Measurements from ENCODE around the gene IGF2.

The IGF2 gene

DNA sequence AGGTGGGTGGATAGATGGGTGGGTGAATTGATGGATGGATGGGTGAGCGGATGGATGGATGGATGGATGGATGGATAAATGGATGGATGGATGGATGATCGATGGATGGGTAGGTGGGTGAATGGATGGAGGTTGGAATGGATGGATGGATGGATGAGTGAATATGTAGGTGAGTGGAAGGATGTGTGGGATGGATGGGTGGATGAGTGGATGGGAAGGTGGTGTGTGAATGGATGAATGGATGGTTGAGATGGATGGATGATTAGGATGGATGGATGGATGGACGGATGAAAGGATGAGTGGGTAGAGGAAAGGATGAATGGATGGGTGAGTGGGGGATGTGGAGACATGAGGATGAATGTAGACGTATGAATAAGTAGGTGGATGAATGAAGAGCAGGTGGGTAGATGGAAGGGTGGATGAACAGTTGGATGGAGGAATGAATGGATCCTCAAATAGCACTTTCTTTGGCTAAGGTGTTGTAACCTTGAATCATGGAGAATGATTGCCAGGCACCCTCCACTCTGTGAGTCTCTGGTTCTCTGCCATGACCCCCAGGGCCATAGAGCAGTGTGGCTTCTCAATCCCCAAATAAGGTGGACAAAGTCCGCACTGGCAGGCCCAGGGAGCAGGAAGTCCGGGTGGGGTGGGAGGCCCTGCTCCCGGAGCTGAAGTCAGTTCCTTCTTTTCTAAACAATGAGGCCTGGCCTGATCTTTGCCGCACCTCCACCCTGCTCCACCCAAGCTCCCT is 36.9 kb downstream of the IGF2 start:
- DNase-seq = peak in 1 of 2 donors; percentile 21

DNA sequence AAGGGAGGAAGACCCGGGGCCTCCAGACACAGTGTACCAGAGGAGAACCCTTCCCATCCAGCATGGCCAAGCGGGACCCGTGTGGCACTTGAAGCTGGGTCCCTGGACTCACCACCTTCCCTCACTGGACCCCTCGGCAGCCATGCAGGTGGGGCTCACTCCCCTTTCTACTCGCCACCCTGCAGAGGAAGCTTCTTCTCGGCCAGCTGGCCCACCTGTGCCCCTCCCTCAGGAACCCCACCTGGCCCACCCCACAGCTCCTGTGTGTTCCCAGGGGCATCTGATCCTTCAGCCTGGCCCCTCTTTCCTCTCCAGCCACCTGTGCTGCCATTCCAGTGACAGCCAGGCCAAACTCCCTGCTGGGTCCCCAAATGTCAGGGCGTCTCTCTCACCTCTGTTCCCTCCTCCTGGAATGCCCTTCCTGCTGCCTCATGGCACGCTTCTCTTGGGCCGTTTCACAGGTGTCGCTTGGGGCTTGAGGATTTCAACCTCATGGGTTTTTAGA is 38.0 kb downstream of the IGF2 start:
- no peak for DNase-seq

DNA sequence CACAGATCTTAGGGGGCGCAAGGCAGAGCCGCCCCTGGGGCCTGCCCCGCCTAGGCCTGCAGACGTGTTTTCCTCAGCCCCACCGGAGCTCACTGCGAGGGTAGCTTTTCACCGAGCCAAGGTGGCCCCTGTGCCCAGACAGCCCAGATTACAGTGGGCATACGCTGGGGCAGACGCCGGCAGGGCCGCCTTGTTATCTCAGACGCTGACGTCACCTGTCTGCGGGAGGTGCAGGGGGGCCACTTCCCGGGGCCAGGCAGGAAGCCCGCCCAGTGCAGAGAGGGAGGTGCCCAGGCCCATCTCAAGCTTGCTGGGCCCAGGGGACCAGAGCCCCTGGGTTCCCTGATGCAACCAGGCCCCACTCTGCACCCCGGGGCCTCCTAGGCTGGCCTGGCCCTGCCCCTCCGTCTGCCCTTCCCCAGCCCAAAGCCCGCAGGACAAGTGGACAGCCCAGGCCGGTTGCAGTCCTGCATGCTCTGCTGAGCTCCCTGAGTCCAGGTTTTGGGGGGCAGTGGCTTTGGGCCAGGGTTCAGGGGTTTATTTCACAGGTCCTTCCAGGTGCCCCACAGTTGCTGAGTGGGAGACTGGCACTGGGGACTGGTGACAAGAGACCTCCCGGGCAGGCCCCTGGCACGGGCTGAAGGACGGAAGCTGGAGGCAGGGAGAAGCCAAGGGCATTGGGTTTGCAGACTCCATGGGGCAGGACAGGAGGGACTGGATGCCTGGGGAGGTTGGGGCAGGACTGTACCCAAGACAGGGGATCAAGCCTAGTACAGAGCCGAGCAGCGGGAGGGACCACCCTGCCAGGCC is 38.6 kb downstream of the IGF2 start:
- DNase-seq = no peak

DNA sequence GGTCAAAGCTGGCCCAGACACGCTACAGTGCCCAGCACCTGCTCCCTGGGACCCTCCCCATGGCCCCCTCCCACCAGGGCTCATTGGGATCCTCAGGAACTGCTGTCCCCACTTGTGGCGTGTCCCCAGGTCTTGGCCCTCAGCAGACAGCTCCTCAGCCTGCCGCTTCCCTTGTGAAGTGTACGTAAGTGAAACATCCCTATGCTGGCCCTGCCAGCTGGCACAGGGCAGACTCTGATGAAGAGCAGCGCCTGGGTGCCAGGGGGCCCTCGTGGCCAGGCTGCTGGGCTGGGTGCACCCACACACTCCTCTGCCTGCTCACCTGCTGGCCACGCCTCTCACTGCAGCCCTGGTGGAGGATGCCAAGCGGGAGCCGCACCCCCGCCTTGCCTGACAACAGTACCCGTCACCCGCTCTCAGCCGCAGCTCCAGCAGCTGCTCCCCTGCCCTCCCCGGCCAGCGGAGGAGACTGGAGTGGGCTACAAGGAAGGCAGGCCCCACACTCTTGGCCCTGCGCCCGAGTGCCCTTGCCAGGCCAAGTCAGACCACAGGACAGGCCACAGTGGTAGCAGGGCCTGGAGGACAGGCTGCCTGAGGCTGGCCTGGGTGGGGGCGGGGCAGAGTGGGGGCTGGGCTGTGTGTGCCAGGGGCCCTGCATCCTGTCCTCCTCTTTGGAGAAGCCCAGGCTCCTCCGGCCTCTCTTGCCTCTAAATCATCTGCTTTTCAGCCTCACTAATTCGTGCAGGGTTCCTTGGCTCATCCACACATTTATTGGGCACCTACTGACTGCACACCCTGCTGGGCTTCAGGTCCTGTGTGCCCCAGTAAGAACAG is 39.5 kb downstream of the IGF2 start:
- no peak for DNase-seq

DNA sequence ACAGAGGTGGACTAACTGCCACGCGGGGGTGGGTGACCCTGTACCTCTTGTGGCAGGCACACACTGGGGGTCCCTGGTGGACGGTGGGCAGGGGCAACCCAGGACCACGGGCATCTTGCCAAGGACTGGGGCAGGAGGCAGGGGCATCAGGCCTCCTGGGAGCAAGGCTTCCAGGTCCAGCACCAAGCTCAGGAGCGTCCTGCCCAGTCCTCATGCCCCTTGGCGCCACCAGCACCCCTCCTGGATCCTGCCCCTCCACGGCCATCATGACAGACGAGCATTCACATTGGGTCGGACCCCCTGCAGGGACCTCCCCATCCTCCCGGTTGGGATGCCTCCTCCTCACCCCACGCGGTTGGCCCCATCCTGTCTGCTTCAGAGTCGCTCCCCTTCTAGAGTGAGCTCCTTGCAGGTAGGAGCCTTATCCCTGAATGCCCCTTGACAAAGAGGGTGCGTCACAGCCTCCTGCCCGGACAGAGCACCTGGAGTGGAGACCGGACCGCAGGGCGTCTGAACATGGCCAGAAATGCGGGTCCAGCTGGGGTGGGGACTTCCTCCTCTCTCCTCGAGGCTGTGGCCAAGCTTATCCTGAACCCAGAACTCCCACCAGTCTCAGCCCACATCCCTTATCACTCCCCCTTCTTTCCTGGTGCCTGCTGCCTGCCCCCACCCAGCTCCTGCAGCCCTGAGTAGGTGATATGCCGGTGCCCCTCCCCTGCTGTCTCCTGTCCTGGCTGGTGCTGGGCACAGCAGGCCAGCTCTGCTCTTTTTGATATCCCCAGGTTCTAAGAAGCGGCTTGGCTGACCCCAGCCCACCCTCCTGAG is 40.3 kb downstream of the IGF2 start:
- no peak for DNase-seq

DNA sequence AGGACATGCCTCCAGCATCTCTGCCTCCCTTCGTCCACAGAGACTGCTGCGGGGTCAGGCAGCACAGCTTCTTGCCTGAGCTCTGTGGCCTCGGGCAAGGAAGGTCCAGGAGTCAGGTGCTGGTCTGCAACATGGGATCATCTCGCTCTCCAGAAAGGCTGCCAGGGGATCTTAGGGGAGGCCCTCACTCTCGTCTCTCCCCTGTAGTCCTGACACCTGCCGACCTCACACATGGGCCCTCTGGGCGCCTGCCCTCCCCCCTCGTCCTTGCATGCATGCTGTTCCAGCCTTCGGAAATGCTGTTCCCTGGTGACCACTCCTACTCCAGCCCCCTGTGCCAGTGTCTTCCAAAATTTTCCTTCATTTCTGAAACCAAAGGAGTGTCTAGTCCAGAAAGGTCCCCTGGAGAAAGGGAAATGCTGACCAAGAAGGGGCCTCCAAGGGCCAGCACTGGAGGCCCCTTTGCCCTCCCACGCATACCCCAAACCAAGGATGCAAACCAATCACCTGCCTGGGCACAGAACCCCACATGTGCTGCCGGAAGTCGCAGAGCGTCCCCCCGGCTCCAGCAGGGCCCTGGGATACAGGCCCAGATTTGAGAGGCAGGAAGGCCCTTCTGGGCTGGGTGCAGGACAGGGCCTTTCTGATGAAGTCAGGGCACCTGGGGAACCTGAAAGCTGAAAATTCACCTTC is 41.0 kb downstream of the IGF2 start:
- DNase-seq = no peak

DNA sequence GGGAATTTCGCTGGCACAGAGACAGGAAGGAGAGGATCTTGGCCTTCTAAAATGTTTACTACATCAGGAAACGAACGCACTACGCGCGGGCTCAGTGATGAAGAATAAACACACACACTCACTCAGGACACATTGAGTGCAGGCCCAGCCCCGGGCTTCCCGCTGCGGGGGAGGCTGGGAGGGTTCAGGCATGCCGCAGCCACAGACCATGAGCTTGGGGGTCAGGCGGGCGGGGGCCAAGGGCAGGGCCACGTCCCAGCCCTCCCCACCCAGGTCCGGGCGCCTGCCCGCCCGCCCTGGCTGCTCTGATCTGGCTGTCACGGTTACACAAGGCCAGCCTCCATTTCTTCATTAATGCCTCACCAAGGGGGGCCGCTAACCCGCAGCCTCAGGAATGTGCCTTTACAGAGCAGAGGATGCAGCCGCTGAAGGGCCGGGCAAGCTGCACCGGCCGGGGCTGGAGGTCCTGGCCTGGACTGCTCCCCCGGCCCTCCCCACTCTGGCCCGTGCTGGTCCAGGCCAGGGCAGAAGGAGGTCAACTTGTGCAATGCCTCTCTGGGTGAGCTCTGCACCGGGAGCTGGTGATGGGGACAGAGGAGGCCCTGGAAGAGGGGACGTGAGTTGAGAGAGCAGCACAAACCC is 41.7 kb downstream of the IGF2 start:
- DNase-seq = no peak

DNA sequence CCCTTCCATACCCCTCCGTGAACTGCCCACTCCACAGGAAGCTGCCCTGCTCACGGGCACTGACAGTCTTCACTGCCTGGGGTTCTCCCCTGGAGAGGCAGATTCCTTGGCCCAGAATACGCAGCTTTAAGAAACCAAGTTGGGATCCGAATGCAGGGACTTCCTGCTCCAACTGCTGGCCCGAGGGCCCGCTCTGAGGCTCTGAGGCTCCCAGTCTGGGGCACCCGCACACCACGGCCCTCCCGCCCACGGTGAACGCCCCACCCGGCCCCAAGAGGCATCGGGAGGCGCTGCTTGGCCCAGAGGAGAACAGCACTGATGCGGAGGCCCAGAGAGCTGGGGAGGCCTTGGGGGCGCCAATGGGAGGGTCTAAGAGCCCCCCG is 42.3 kb downstream of the IGF2 start:
- no peak for DNase-seq

DNA sequence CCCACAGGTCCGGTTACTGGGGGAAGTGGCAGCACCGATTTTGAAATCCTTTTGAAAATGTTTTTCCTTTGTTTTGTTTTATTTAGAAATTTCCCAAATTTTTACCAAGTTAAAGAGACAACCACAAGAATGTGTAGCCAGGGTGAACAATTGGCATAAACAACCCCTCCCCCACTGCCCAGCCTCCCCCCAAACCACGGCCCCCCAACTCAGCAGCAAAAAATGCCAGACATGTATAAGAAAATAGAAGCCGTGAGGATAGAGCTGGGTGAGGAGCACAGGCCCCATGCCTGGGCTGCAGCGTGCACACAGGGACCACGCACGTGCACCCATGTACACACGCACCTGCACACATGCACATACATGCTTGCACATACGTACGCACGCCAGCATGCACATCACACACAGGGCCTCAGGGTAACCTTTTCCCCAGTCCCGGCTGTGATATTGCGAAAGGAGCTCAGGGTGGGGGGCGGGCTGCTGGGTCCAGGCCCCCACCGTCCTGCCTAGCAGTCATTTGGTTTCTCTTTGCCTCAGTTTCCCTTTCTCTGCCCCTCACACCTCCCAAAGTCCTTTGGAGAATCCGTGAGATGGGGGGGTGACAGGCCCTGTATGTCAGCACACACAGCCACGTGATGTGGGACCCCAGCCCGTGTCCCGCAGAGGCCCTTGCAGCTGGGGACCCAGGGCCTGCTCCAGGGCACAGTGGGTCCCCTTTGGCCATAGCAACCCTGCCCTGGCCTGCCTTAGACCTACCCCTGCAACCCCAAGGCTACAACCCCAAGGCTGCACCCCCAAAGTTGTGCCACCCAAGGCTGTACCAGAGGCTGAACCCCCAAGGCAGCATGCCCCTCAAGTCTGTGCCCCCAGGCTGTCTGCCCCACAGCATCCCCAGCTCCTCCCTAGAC is 42.9 kb downstream of the IGF2 start:
- DNase-seq = no peak

DNA sequence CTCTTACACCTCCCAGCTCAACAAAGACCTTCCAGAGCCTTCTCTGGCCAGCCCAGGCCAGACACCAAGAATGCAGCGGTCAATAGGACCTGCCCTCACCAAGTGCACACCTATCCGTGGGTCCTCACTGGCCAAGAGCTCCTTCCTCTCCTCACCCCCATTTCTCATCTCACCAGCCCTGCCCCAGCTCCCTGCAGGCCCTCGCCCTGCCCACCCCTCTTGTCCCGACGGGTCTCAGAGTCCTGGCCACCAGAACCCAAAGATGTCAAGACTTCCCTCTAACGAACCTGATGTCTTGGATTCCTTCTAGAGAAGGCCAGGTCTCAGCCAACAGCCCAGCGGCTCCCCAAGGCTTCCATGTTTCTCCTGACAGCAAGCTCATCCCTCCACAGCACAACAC is 43.6 kb downstream of the IGF2 start:
- no peak for DNase-seq

DNA sequence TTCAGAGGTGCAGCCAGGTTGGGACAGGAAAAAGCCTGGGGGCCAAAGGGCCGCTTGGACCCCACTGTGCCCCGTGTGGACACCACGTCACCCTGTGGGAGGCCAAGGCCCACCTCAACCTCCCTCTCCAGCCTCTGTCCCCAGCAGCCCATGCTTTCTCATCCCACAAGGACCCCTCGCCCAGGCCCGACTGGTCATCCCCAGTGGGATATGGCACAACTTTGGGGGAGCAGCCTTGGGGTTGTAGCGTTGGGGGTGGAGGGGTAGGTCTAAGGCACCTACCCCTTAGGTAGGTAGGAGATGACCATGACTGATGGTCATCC is 44.0 kb downstream of the IGF2 start:
- no peak for DNase-seq

DNA sequence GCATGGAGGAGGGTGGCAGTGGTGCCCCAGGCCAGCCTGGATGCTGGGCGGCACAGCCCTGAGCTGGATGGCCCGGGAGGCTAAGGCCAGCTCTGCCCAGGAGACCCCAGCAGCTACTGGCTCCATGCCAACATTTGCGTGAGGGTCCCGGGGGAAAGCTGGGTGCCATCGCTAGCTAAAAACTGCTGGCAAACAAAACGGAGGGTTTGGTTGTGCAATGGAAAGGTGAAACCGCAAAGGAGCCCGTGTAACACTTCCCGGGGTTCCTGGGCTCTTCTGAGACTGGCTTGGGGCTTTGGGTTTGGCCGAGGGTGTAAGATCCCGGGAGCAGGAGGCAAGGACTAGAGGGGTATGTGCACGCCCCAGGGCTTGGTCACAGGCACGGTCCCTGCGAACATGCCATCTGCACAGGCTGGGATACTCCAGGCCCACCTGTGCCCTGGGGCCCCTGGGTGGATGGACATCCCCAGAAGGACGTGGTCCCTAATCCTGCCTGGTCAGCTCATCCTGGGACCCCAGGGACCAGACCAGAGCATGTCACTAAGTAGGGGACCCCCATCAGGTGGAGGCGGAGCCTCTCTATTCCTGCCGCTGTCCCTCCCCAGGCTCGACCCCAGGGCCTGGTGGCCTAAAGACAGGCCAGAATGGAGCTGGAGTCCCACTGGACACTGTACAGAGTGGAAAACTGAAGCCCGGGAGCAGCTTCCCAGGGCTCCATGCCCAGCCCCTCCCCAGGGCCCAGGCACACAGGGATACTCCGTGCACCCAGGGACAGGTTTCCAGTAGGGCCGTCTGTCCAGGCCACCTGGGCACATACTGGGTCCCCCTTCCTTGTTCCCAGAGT is 44.6 kb downstream of the IGF2 start:
- no peak for DNase-seq

DNA sequence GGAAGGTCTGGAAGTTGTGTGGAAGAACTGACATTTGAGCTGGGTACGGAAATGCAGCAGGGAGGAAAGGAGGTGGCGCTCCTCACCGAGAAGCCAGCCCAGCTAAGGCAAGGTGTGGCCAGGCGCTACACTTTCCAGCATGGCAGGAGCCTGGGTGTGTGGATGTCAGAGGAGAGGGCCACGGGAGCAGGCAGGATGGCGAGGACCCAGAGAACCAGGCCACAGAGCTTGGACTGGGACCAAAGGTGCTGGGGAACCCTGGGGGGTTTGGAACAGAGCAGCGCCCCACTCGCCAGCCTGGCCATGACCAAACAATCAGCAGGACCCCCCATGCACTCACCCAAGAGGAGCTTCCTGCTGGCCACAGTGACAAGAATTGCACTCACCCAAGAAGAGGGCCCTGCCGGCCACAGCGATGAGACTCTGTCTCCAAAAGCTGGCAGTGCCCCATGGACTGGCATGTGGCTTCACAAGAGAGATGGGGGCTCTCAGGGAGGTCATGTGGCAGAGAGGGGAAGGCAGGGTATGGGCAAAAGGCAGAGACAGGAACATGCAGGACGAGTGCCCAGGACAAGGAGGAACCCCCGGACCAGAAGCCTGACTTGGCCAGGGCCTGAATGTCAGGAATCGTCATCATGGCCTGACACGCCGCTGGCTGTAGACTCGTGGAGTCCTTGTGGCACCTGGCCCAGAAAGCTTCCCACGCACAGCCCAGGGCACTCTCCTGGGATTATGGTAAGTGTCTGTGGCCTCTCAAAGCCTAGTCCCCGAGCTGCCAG is 45.4 kb downstream of the IGF2 start:
- no peak for DNase-seq

DNA sequence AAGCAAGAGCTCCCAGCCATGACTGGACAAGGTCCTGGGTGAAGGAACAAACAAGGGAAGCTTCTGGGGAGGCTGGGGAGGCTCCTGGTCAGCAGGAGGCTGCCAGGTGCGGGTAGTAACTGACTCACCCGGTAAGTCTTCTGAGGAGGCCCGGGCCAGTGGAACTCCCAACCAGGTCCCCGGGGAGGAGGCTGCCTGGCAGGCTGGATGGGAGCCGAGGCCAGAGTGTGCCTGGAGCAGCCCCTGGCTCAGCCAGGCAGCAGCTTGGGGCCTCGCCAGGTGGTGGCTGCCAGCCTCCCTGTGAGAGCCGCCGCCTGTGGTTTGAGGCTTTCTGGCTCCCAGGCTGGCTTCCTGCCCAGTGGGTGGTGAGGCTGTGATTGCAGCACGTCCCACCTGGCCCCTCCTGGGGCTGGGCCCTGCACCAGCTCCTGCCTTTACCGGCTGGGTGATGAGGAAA is 46.2 kb downstream of the IGF2 start:
- no peak for DNase-seq

DNA sequence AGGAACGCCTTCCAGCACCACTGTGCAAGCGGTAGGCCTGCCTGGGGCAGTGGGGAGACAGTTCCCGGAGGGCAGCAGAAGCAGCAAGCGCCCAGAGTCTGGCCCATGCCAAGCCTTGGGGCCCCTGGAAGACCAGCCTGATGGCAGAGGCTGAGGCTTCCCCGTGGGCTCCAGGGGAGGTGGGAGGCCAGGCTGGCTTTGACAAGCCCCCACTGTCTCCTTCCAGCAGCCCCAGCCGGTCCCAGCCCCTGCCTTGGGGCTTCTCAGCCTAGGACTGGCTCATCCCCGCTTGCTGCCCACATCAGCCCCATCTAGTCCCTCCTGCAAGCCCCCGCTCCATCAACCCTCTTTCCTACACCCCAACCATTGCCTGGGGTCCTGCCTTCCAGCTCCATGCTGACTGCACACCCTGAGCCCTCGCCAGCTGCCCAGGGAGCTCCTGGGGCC is 46.7 kb downstream of the IGF2 start:
- DNase-seq = no peak

DNA sequence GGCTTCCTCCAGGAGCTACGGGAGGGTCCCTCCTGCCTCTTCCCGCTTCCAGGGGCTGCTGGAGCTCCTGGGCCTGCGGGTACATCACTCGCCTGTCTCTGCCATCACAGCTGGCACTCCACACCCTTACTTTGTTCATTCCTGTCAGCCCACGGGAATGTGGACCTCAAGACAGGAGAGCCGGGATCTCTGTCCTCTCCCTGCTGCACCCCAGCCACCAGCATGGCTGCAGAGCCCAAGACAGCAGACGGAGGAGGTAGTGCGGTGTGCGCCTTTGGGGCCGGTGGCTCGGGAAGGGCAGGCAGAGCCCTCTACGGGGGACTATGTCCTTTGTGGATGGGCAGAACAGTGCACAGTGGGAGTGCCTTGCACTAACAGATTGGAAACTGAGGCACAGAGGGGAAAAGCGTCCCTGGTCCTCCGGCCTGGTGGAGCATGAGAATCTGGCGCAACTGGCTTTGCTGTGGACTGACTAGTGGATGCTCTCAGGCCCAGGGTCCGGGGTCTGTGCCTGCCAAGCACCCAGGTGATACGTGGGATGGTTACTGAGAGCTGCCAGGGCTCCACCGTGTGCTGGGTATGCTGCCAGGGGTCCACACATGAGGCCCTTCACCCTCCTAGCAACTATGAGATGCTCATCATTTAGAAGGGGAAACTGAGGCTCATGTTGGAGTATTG is 47.3 kb downstream of the IGF2 start:
- DNase-seq = no peak

DNA sequence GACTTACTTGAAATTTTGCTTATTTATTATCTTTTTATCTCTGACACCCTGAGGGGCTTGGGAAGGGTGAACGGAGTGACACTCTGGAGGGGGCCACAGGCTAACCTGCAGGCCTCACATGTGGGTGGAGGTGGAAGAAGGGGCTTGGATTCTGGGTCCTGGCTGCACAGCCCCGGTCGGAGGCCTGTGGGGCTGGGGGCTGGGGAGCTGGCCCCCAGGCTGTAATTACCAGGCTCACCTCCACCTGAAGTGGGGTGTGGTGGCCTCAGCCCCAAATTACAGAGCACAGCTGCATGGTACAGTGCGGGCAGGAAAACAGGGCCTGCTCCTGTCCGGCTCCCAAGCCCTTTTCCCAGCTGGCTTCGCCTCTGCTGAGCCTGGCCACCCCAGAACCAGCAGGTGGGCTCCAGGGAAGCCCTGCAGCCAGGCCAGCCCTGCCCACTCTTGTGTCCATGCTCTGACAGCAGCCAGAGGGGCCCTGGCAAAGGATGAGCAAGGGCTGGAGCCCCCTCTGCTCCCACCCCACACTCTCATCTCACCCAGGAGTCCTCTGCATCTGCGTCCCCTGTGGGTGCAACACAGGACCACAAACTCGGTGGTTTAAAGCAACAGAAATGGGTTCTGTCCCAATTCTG is 48.0 kb downstream of the IGF2 start:
- DNase-seq = no peak
